PC-3 (cell line): ENCODE measurements around the gene TMEM114. TPM values are rescaled to one million over a fixed set of nuclear protein-coding genes. Genes with fewer than 3 reads are reported as not detected.

Source experiments
- ATAC-seq: fragments of 200-7000 bp; cut with Tn5 transposase; 2 replicates; pipeline ENCODE4 v1.9.1; 2020; ENCODE audit warnings: mild to moderate bottlenecking, moderate library complexity
- BruUV-seq: library from RNA; stranded (reverse); fragments of 400-500 nt; replicated peaks from 2 replicates; lab custom pipeline; 2021; lab: Mats Ljungman, UMichigan
- CTCF ChIA-PET: fragments of 300-600 bp; sonication (Branson Sonifier 250); formaldehyde crosslinking; loops from one replicate; lab custom pipeline; 2022; ENCODE audit warnings: antibody characterized with exemption; lab: Charles Lee
- POLR2A ChIA-PET: fragments of 300-600 bp; sonication (Branson Sonifier 250); formaldehyde crosslinking; loops from one replicate; lab custom pipeline; 2022; ENCODE audit warnings: antibody characterized with exemption; ENCODE audit not compliant: unreplicated experiment; lab: Charles Lee
- DNase-seq: peaks from one replicate; pipeline ENCODE4 v3.0.0-alpha.2; 2015
- H2AFZ ChIP-seq: fragments of 300-600 bp; sonication (generic); 2 replicates; pipeline ENCODE4 v1.6.0; 2016; ENCODE audit warnings: antibody characterized with exemption, low read length
- H3F3A ChIP-seq: fragments of 300-600 bp; sonication (generic); one replicate; pipeline ENCODE4 v1.6.0; 2017; ENCODE audit warnings: antibody characterized with exemption, low read length, control low read depth, mild to moderate bottlenecking; ENCODE audit not compliant: unreplicated experiment
- H3K27ac ChIP-seq: fragments of 300-600 bp; sonication (generic); 2 replicates; pipeline ENCODE4 v1.5.1; 2016; ENCODE audit warnings: mild to moderate bottlenecking, low read length
- H3K27me3 ChIP-seq: fragments of 300-600 bp; sonication (generic); 2 replicates; pipeline ENCODE4 v1.6.1; 2016; ENCODE audit warnings: low read length, mixed read lengths
- H3K36me3 ChIP-seq: fragments of 300-600 bp; sonication (generic); 2 replicates; pipeline ENCODE4 v1.6.1; 2016; ENCODE audit warnings: low read depth, mixed run types, low read length, mixed read lengths
- H3K4me1 ChIP-seq: fragments of 300-600 bp; sonication (generic); 2 replicates; pipeline ENCODE4 v1.5.1; 2016; ENCODE audit warnings: low read length; ENCODE audit not compliant: insufficient read depth
- H3K4me2 ChIP-seq: fragments of 300-600 bp; sonication (generic); 2 replicates; pipeline ENCODE4 v1.6.0; 2016; ENCODE audit warnings: low read length
- H3K4me3 ChIP-seq: fragments of 300-600 bp; sonication (generic); 2 replicates; pipeline ENCODE4 v1.5.1; 2016; ENCODE audit warnings: mild to moderate bottlenecking, low read length, mixed read lengths
- H3K79me2 ChIP-seq: fragments of 300-600 bp; sonication (generic); 2 replicates; pipeline ENCODE4 v1.6.1; 2017; ENCODE audit warnings: low read length, mixed read lengths
- H3K9ac ChIP-seq: fragments of 300-600 bp; sonication (generic); 2 replicates; pipeline ENCODE4 v1.6.0; 2016; ENCODE audit warnings: mild to moderate bottlenecking, low read length
- H3K9me2 ChIP-seq: fragments of 300-600 bp; sonication (generic); replicated peaks from 2 replicates; pipeline ENCODE4 v1.6.1; 2016; ENCODE audit warnings: mixed run types, low read length, mixed read lengths
- H3K9me3 ChIP-seq: fragments of 300-600 bp; sonication (generic); 2 replicates; pipeline ENCODE4 v1.6.1; 2016; ENCODE audit warnings: low read length, mixed read lengths
- H4K20me1 ChIP-seq: fragments of 300-600 bp; sonication (generic); 2 replicates; pipeline ENCODE4 v1.6.1; 2016; ENCODE audit warnings: low read length, mixed read lengths
- CTCF ChIP-seq: fragments of 300-600 bp; sonication (generic); conservative IDR thresholded peaks from 2 replicates; pipeline ENCODE4 v1.5.1; 2017; ENCODE audit warnings: antibody characterized with exemption, low read depth, mild to moderate bottlenecking, low read length
- EZH2 ChIP-seq: fragments of 300-600 bp; sonication (generic); IDR thresholded peaks from one replicate; pipeline ENCODE4 v1.6.1; 2017; ENCODE audit warnings: antibody characterized with exemption, mild to moderate bottlenecking, low read length; ENCODE audit not compliant: unreplicated experiment
- EZH2phosphoT487 ChIP-seq: fragments of 300-600 bp; sonication (generic); IDR thresholded peaks from 2 replicates; pipeline ENCODE4 v1.6.1; 2018; ENCODE audit warnings: mild to moderate bottlenecking, antibody characterized with exemption, low read length, borderline replicate concordance
- intact Hi-C: fragments of 100-400 bp; cut with micrococcal nuclease; formaldehyde crosslinking; loops from 2 replicates; pipeline ENCODE4 v1.9.0; 2023
- total RNA-seq: library from RNA; depleted of rRNA; stranded (reverse); fragments of >200 nt; gene quantifications from 2 replicates; pipeline ENCODE4 v1.2.3, GENCODE V29; 2014

TMEM114 gene
- total RNA-seq, 1 experiment from 2014 or later: not detected

DNA sequence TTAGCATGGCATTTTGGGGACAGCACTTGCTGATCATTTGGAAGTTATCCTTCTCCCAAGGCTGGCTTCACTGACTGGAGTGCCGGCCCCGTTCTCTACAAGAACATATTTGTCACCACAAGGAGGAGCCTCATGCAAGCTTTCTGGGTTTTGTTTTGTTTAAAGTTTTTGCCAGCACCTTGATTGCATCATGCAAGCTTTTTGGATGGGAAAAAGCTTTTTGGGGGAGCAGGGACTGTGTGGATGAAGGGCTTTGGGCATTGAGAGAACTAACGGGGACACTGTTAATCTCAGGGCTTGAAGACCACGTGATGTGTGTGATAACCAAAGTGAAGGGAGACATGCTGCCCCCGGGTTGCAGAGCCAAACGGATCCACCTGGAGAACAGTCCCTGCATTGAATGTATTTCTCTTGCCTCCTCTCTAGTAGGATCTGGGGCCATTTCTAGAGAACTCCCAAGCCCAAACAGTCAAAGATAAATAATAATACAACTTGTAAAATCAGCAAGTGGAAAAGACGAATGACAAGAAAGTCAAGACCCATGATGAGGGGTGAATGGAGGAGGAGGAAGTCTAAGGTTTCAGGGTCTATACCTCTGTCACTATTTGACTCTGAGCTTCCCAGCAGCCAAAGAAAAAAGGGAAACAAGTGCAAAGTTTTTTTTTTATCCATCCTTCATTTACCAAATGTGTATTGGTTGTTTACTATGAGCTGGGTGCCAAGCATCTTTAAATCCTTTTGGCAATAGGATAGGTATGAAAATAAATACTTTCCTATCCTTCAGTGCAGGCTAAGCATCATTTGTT, 17.2 kb downstream of the TMEM114 start:
- CTCF ChIA-PET: no interaction called here
- intact Hi-C loops: no loop called here
- H2AFZ ChIP-seq: peak overlapping the region; percentile 42; the same call in 1 of the 2 replicates
- no TSS peak for BruUV-seq
- H3K9me2 ChIP-seq: no peaks in the 10 kb centered on the region
- POLR2A ChIA-PET: no interaction called here
- H3K9ac ChIP-seq: no peak overlapping the region
- no peak overlapping the region for H3K27ac ChIP-seq
- no peaks in the 10 kb centered on the region for H4K20me1 ChIP-seq
- no peak for TF ChIP-seq EZH2phosphoT487
- TF ChIP-seq CTCF: peak; percentile 59
- H3K4me1 ChIP-seq: no peaks in the 10 kb centered on the region
- ATAC-seq: peak; percentile 42
- H3K4me2 ChIP-seq: no peak overlapping the region
- H3K36me3 ChIP-seq: no peaks in the 10 kb centered on the region
- DNase-seq: peak; percentile 34
- no peaks in the 10 kb centered on the region for H3K79me2 ChIP-seq
- no peaks in the 10 kb centered on the region for H3K9me3 ChIP-seq
- H3F3A ChIP-seq: no peaks in the 10 kb centered on the region
- H3K27me3 ChIP-seq: peaks cover 29% of the 10 kb centered on the region
- no peak overlapping the region for H3K4me3 ChIP-seq

DNA sequence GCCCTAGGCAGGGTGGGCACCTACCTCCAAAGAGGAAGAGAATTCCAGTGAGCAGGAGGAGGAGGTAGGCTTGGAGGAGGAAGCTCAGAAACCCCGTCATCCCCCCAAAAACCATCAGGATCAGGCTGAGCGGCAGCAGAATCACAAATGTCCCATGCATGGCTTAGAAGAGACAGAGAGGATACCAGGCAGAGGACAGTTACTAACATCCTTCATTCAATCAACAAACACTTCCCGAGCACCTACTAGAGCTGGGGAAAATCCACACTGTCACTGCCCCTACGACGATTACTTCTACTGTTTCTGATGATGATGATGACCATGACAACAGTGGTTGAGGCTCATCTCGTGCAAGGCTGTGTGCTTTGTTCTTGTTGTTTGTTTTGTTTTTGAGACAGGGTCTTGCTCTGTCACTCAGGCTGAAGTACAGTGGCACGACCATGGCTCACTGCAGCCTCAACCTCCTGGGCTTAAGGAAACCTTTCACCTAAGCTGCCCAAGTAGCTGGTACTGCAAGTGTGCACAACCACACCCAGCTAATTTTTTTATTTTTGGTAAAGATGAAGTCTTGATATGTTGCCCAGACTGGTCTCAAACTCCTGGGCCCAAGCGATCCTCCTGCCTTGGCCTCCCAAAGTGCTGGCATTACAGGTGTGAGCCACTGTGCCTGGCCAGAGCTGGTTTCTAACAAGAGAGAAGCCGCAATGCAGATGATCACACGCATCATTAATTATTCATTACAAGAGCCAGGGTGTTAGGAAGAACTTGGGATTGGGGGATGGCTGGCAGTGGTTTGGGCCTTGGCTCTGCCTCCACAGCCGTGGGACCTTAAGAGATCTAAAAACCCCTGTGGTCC, 18.0 kb downstream of the TMEM114 start:
- no peaks in the 10 kb centered on the region for H3K9me3 ChIP-seq
- ATAC-seq (no peak), DNase-seq (no peak)
- TF ChIP-seq EZH2phosphoT487 (no peak), EZH2 (no peak), CTCF (no peak)
- CTCF ChIA-PET: no interaction called here
- no peaks in the 10 kb centered on the region for H3F3A ChIP-seq
- 0 out of 2 replicates have a peak overlapping the region, but pooled peaks have one; percentile 42 for H2AFZ ChIP-seq
- H3K4me2 ChIP-seq: no peak overlapping the region
- POLR2A ChIA-PET: no interaction called here
- H3K27ac ChIP-seq: no peak overlapping the region
- no peaks in the 10 kb centered on the region for H4K20me1 ChIP-seq
- intact Hi-C loops: no loop called here
- no peaks in the 10 kb centered on the region for H3K79me2 ChIP-seq
- no peak overlapping the region for H3K9ac ChIP-seq
- no TSS peak for BruUV-seq
- no peak overlapping the region for H3K4me3 ChIP-seq
- peaks cover 29% of the 10 kb centered on the region for H3K27me3 ChIP-seq
- H3K9me2 ChIP-seq: no peaks in the 10 kb centered on the region
- H3K4me1 ChIP-seq: no peaks in the 10 kb centered on the region
- no peaks in the 10 kb centered on the region for H3K36me3 ChIP-seq
